PC-9 (cell line): ENCODE measurements around the gene COL4A1. TPM values are rescaled to one million over a fixed set of nuclear protein-coding genes. Genes with fewer than 3 reads are reported as not detected.

Experiments used
- BruUV-seq: library from RNA; stranded (reverse); fragments of 400-500 nt; replicated peaks from 2 replicates; lab custom pipeline; 2021; lab: Mats Ljungman, UMichigan
- CTCF ChIA-PET: fragments of 300-600 bp; sonication (Branson Sonifier 250); formaldehyde crosslinking; loops from one replicate; lab custom pipeline; 2022; ENCODE audit warnings: antibody characterized with exemption; lab: Charles Lee
- POLR2A ChIA-PET: fragments of 300-600 bp; sonication (Branson Sonifier 250); formaldehyde crosslinking; loops from one replicate; lab custom pipeline; 2022; ENCODE audit warnings: antibody characterized with exemption; ENCODE audit not compliant: unreplicated experiment; lab: Charles Lee
- DNase-seq, 2 experiments: peaks; one replicate each; pipeline versions ENCODE4 v3.0.0 to v3.0.0-alpha.2; 2015 to 2022; ENCODE audit warnings: mixed read lengths in 1 of 2
- H2AFZ ChIP-seq: fragments of 200-600 bp; sonication (generic); 2 replicates; pipeline ENCODE4 v1.8.1; 2017; ENCODE audit warnings: antibody characterized with exemption
- H3F3A ChIP-seq: fragments of 200-600 bp; sonication (generic); 2 replicates; pipeline ENCODE4 v1.8.1; 2017; ENCODE audit warnings: antibody characterized with exemption, mild to moderate bottlenecking, low read depth; ENCODE audit not compliant: insufficient read depth
- H3K27ac ChIP-seq: fragments of 200-600 bp; sonication (generic); 2 replicates; pipeline ENCODE4 v1.6.1; 2016; ENCODE audit warnings: mixed run types
- H3K27me3 ChIP-seq: fragments of 200-600 bp; sonication (generic); 2 replicates; pipeline ENCODE4 v1.6.1; 2016; ENCODE audit warnings: low read depth, mixed run types; ENCODE audit not compliant: insufficient read depth
- H3K36me3 ChIP-seq: fragments of 200-600 bp; sonication (generic); 2 replicates; pipeline ENCODE4 v1.6.1; 2016; ENCODE audit warnings: low read depth, mixed run types
- H3K4me1 ChIP-seq: fragments of 200-600 bp; sonication (generic); replicated peaks from 2 replicates; pipeline ENCODE4 v1.6.1; 2016; ENCODE audit warnings: mixed run types; ENCODE audit not compliant: insufficient read depth
- H3K4me2 ChIP-seq: fragments of 200-600 bp; sonication (generic); 2 replicates; pipeline ENCODE4 v1.6.1; 2017; ENCODE audit warnings: mixed run types
- H3K4me3 ChIP-seq: fragments of 200-600 bp; sonication (generic); 2 replicates; pipeline ENCODE4 v1.6.1; 2016; ENCODE audit warnings: mixed run types
- H3K79me2 ChIP-seq: fragments of 200-600 bp; sonication (generic); 2 replicates; pipeline ENCODE4 v1.6.1; 2017; ENCODE audit warnings: low read depth, mixed run types
- H3K9me2 ChIP-seq: fragments of 200-600 bp; sonication (generic); 2 replicates; pipeline ENCODE4 v1.8.1; 2017; ENCODE audit warnings: mild to moderate bottlenecking; ENCODE audit not compliant: insufficient read depth
- H3K9me3 ChIP-seq: fragments of 200-600 bp; sonication (generic); 2 replicates; pipeline ENCODE4 v1.8.1; 2016; ENCODE audit warnings: low read depth; ENCODE audit not compliant: insufficient read depth
- H4K20me1 ChIP-seq: fragments of 200-600 bp; sonication (generic); 2 replicates; pipeline ENCODE4 v1.8.1; 2017; ENCODE audit not compliant: insufficient read depth
- CTCF ChIP-seq: fragments of 200-600 bp; sonication (generic); conservative IDR thresholded peaks from 2 replicates; pipeline ENCODE4 v1.6.1; 2017; ENCODE audit warnings: mixed run types, antibody characterized with exemption, mild to moderate bottlenecking, moderate library complexity
- EZH2 ChIP-seq: fragments of 200-600 bp; sonication (generic); IDR thresholded peaks from 2 replicates; pipeline ENCODE4 v1.8.0; 2017; ENCODE audit warnings: antibody characterized with exemption, low read depth
- intact Hi-C: fragments of 100-400 bp; cut with micrococcal nuclease; formaldehyde crosslinking; loops from one replicate; pipeline ENCODE4 v1.10.0; 2022; ENCODE audit not compliant: unreplicated experiment
- total RNA-seq: library from RNA; stranded (reverse); gene quantifications from 2 replicates; pipeline ENCODE4 v1.2.3, GENCODE V29; 2021

The COL4A1 gene
- total RNA-seq, 1 experiment from 2014 or later: 24.5 TPM

- no peaks in the 10 kb centered on the region for H4K20me1 ChIP-seq
- no peaks in the 10 kb centered on the region for H3K9me3 ChIP-seq
- H3K79me2 ChIP-seq: no peaks in the 10 kb centered on the region
- no peaks in the 10 kb centered on the region for H3F3A ChIP-seq
- H3K4me1 ChIP-seq: no peaks in the 10 kb centered on the region
- POLR2A ChIA-PET: no interaction called here
- CTCF ChIA-PET: interaction anchor here (0.8 to 0.9 kb wide), 2 partner anchors 9 to 17 kb away, joined by 3 read pairs; no protein-coding TSS in a partner anchor
- H3K27ac ChIP-seq: no peak overlapping the region
- no peaks in the 10 kb centered on the region for H3K36me3 ChIP-seq
- H3K27me3 ChIP-seq: no peaks in the 10 kb centered on the region
- intact Hi-C loops: no loop called here
- BruUV-seq: no TSS peak
- H3K4me2 ChIP-seq: no peak overlapping the region
- no peaks in the 10 kb centered on the region for H3K9me2 ChIP-seq
- TF ChIP-seq EZH2 (no peak), CTCF (no peak)
- H3K4me3 ChIP-seq: no peak overlapping the region
- DNase-seq: no peak
- no peak overlapping the region for H2AFZ ChIP-seq
These were observed 68.2 kb downstream of the COL4A1 start for GRCh38 chr13:110238818-110239195.

- no peaks in the 10 kb centered on the region for H3K9me3 ChIP-seq
- POLR2A ChIA-PET: no interaction called here
- no peaks in the 10 kb centered on the region for H3K36me3 ChIP-seq
- no TSS peak for BruUV-seq
- no peaks in the 10 kb centered on the region for H3K27me3 ChIP-seq
- no peak overlapping the region for H2AFZ ChIP-seq
- H3K27ac ChIP-seq: no peak overlapping the region
- H4K20me1 ChIP-seq: no peaks in the 10 kb centered on the region
- H3K4me3 ChIP-seq: no peak overlapping the region
- intact Hi-C loops: no loop called here
- CTCF ChIA-PET: interaction anchor here (0.6 to 0.8 kb wide), 2 partner anchors 10 to 1090 kb away, joined by 3 read pairs; no protein-coding TSS in a partner anchor
- H3K4me1 ChIP-seq: no peaks in the 10 kb centered on the region
- H3K9me2 ChIP-seq: no peaks in the 10 kb centered on the region
- no peak for TF ChIP-seq CTCF
- no peak for DNase-seq
- H3K4me2 ChIP-seq: no peak overlapping the region
- H3K79me2 ChIP-seq: no peaks in the 10 kb centered on the region
- H3F3A ChIP-seq: no peaks in the 10 kb centered on the region
These were observed 68.8 kb downstream of the COL4A1 start for GRCh38 chr13:110237875-110238817.

- POLR2A ChIA-PET: no interaction called here
- H3K9me2 ChIP-seq: no peaks in the 10 kb centered on the region
- H3K4me1 ChIP-seq: no peaks in the 10 kb centered on the region
- TF ChIP-seq EZH2: no peak
- TF ChIP-seq CTCF: no peak
- no peak for DNase-seq
- no TSS peak for BruUV-seq
- no peak overlapping the region for H3K27ac ChIP-seq
- H2AFZ ChIP-seq: no peak overlapping the region
- H3K79me2 ChIP-seq: no peaks in the 10 kb centered on the region
- no peaks in the 10 kb centered on the region for H3K36me3 ChIP-seq
- no peak overlapping the region for H3K4me3 ChIP-seq
- no peak overlapping the region for H3K4me2 ChIP-seq
- H3K27me3 ChIP-seq: no peaks in the 10 kb centered on the region
- peaks cover 4% of the 10 kb centered on the region; the same call in 1 of the 2 replicates for H3K9me3 ChIP-seq
- no peaks in the 10 kb centered on the region for H4K20me1 ChIP-seq
- no peaks in the 10 kb centered on the region for H3F3A ChIP-seq
- intact Hi-C loops: no loop called here
- CTCF ChIA-PET: no interaction called here
These were observed 70.1 kb downstream of the COL4A1 start for GRCh38 chr13:110236831-110237261.
